ENCODE measurements around the gene BEND4.

The BEND4 gene

DNA sequence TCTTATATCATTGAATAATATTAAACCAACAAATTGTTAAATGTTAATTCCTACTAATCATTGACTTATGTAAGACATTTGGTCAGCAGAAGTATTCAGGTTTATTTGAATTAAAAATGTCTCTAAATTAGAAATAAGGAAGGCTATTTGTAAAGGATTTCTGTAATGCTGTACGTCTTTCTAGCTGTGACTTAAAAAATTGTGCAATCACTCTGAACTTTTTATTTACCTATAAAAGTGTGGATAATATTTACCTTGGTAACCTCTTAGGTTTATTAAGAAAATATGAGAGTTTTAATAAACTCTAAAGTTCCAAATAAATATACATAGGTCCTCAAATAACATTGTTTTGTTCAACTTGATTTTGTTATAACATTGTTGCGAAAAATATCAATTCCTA is 85.2 kb downstream of the BEND4 start:
- Histone ChIP-seq H3K79me2 (ENCODE audit: control insufficient read depth, insufficient read depth, low read length) (no peaks in the 10 kb centered on the region), H4K5ac (ENCODE audit: low read length) (no peak overlapping the region), H3K23ac (ENCODE audit: low read length) (no peak overlapping the region), H3K27ac (ENCODE audit: low read depth, low read length) (no peak overlapping the region), H4K8ac (ENCODE audit: low read depth, low read length) (no peak overlapping the region), H2AK5ac (ENCODE audit: low read length) (no peak overlapping the region), H3K18ac (ENCODE audit: low read length) (no peak overlapping the region), H3K79me1 (ENCODE audit: low read length) (no peaks in the 10 kb centered on the region), H3K4me3 (ENCODE audit: low read length) (no peak overlapping the region), H3K4me2 (ENCODE audit: low read length) (no peak overlapping the region), H3K4ac (ENCODE audit: low read depth, low read length) (no peak overlapping the region), H2BK5ac (ENCODE audit: low read length) (no peak overlapping the region), H3K4me1 (ENCODE audit: control insufficient read depth, low read depth, low read length) (no peaks in the 10 kb centered on the region), H2BK15ac (replicated peaks; ENCODE audit: low read depth) (no peak overlapping the region), H3K36me3 (ENCODE audit: control insufficient read depth, insufficient read depth, low read length) (peaks cover 2% of the 10 kb centered on the region), H3K9ac (ENCODE audit: low read length) (no peak overlapping the region), H3K27me3 (ENCODE audit: insufficient read depth, low read length, poor library complexity) (no peaks in the 10 kb centered on the region), H2BK120ac (ENCODE audit: low read depth, low read length) (no peak overlapping the region), H3K56ac (ENCODE audit: low read length) (no peak overlapping the region)
- no peak for DNase-seq
- WGBS (ENCODE audit: extremely low coverage, insufficient coverage, low lambda C conversion rate): no CpG with 5 or more reads among the region's 2 CpGs

DNA sequence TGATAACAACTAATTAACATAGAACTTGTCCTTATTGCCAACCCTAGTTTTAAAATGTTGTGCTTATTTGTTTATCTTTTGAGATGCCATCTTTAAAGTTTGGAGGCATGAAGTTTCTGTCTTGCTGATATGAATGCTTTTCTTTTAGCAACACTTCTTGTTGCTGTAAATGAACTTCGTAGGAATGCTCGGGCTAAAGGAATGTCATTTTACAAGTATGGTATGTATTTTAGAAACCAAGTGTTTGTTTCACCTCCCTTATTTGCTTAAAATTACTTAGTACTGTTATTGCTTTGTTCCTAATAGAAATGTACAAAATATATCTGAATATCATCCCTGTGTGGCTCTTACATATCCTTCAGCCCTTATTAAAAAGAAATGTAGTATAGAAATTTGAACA is 86.1 kb downstream of the BEND4 start:
- no peak overlapping the region for H3K4me2 ChIP-seq (ENCODE audit: low read length)
- H3K36me3 ChIP-seq (ENCODE audit: control insufficient read depth, insufficient read depth, low read length): peaks cover 2% of the 10 kb centered on the region
- no CpG with 5 or more reads among the region's 2 CpGs for whole genome bisulfite sequencing (ENCODE audit: extremely low coverage, insufficient coverage, low lambda C conversion rate)

More for the DNA sequence above, 86.1 kb downstream of the BEND4 start:
- Histone ChIP-seq H3K27ac (ENCODE audit: low read depth, low read length) (no peak overlapping the region), H3K18ac (ENCODE audit: low read length) (no peak overlapping the region), H3K27me3 (ENCODE audit: insufficient read depth, low read length, poor library complexity) (no peaks in the 10 kb centered on the region), H3K9ac (ENCODE audit: low read length) (no peak overlapping the region), H3K4me3 (ENCODE audit: low read length) (no peak overlapping the region), H3K4me1 (ENCODE audit: control insufficient read depth, low read depth, low read length) (no peaks in the 10 kb centered on the region), H3K4ac (ENCODE audit: low read depth, low read length) (no peak overlapping the region), H3K79me2 (ENCODE audit: control insufficient read depth, insufficient read depth, low read length) (no peaks in the 10 kb centered on the region), H2BK120ac (ENCODE audit: low read depth, low read length) (no peak overlapping the region), H4K8ac (ENCODE audit: low read depth, low read length) (no peak overlapping the region), H2BK5ac (ENCODE audit: low read length) (no peak overlapping the region), H2BK15ac (replicated peaks; ENCODE audit: low read depth) (no peak overlapping the region), H3K56ac (ENCODE audit: low read length) (no peak overlapping the region), H4K5ac (ENCODE audit: low read length) (no peak overlapping the region), H3K79me1 (ENCODE audit: low read length) (no peaks in the 10 kb centered on the region), H3K23ac (ENCODE audit: low read length) (no peak overlapping the region), H2AK5ac (ENCODE audit: low read length) (no peak overlapping the region)
- DNase-seq: no peak

All from mesendoderm (in vitro differentiated cells).